Mesendoderm (in vitro differentiated cells): ENCODE measurements around the gene CRYBA2.

Source experiments
- DNase-seq: peaks from one replicate; pipeline ENCODE4 v3.0.0; 2013
- H2AK5ac ChIP-seq: 2 replicates; pipeline ENCODE4 v1.6.1; 2013; ENCODE audit warnings: low read length, inconsistent platforms
- H2BK120ac ChIP-seq: 2 replicates; pipeline ENCODE4 v1.6.1; 2013; ENCODE audit warnings: low read depth, mild to moderate bottlenecking, low read length, moderate library complexity, mixed read lengths
- H2BK15ac ChIP-seq: replicated peaks from 2 replicates; pipeline ENCODE4 v1.6.1; 2013; ENCODE audit warnings: low read depth, mild to moderate bottlenecking, moderate library complexity
- H2BK5ac ChIP-seq: 2 replicates; pipeline ENCODE4 v1.6.1; 2013; ENCODE audit warnings: low read length, inconsistent platforms
- H3K18ac ChIP-seq: 2 replicates; pipeline ENCODE4 v1.6.1; 2013; ENCODE audit warnings: mild to moderate bottlenecking, low read length, mixed read lengths
- H3K23ac ChIP-seq: one replicate; pipeline ENCODE4 v1.6.1; 2013; ENCODE audit warnings: low read length
- H3K27ac ChIP-seq: 2 replicates; pipeline ENCODE4 v1.5.1; 2013; ENCODE audit warnings: low read depth, mild to moderate bottlenecking, inconsistent platforms, low read length, moderate library complexity
- H3K27me3 ChIP-seq: 2 replicates; pipeline ENCODE4 v1.6.1; 2013; ENCODE audit warnings: low read length, control low read depth, mild to moderate bottlenecking, inconsistent platforms; ENCODE audit not compliant: insufficient read depth, poor library complexity
- H3K36me3 ChIP-seq: 2 replicates; pipeline ENCODE4 v1.6.1; 2013; ENCODE audit warnings: low read length, inconsistent platforms; ENCODE audit not compliant: control insufficient read depth, insufficient read depth
- H3K4ac ChIP-seq: one replicate; pipeline ENCODE4 v1.6.1; 2013; ENCODE audit warnings: low read depth, mild to moderate bottlenecking, low read length, moderate library complexity
- H3K4me1 ChIP-seq: 2 replicates; pipeline ENCODE4 v1.6.1; 2013; ENCODE audit warnings: low read depth, low read length, inconsistent platforms; ENCODE audit not compliant: control insufficient read depth
- H3K4me2 ChIP-seq: 2 replicates; pipeline ENCODE4 v1.6.1; 2013; ENCODE audit warnings: low read length
- H3K4me3 ChIP-seq: 2 replicates; pipeline ENCODE4 v1.5.1; 2013; ENCODE audit warnings: mild to moderate bottlenecking, low read length
- H3K56ac ChIP-seq: one replicate; pipeline ENCODE4 v1.6.1; 2013; ENCODE audit warnings: low read length
- H3K79me1 ChIP-seq: 2 replicates; pipeline ENCODE4 v1.6.1; 2013; ENCODE audit warnings: low read length, inconsistent platforms
- H3K79me2 ChIP-seq: 2 replicates; pipeline ENCODE4 v1.6.1; 2013; ENCODE audit warnings: mild to moderate bottlenecking, low read length; ENCODE audit not compliant: control insufficient read depth, insufficient read depth
- H3K9ac ChIP-seq: 2 replicates; pipeline ENCODE4 v1.6.1; 2013; ENCODE audit warnings: low read length, inconsistent platforms
- H4K5ac ChIP-seq: one replicate; pipeline ENCODE4 v1.6.1; 2013; ENCODE audit warnings: low read length
- H4K8ac ChIP-seq: one replicate; pipeline ENCODE4 v1.6.1; 2013; ENCODE audit warnings: low read depth, mild to moderate bottlenecking, control low read depth, low read length, moderate library complexity
- WGBS: extraction: QIAGEN DNeasy Blood & Tissue Kit; methylation state at CpG from one replicate; pipeline ENCODE4 v1.1.7; 2013; ENCODE audit warnings: low lambda C conversion rate, missing lambda C conversion rate; ENCODE audit not compliant: insufficient coverage; ENCODE audit errors: extremely low coverage; 5-methylcytosine and 5-hydroxymethylcytosine counted together

Gene CRYBA2

GRCh38 chr2:218999881-219000568, 6.8 kb upstream of the CRYBA2 start:
- peak; percentile 96 for DNase-seq
- Histone ChIP-seq H4K5ac (peak overlapping the region; percentile 91), H2BK120ac (peak overlapping the region; percentile 16), H2BK5ac (peak overlapping the region; percentile 100), H3K79me2 (no peaks in the 10 kb centered on the region), H3K9ac (peak overlapping the region; percentile 28), H3K36me3 (no peaks in the 10 kb centered on the region), H3K27ac (peak overlapping the region; percentile 87), H3K4ac (peak overlapping the region; percentile 93), H3K79me1 (no peaks in the 10 kb centered on the region), H2BK15ac (no peak overlapping the region), H3K4me2 (peak overlapping the region; percentile 56), H3K4me1 (peaks cover 35% of the 10 kb centered on the region), H3K56ac (peak overlapping the region; percentile 90), H2AK5ac (peak overlapping the region; percentile 71), H3K18ac (peak overlapping the region; percentile 34), H3K27me3 (peaks cover 10% of the 10 kb centered on the region), H4K8ac (no peak overlapping the region), H3K23ac (peak overlapping the region; percentile 11), H3K4me3 (no peak overlapping the region)
- no CpG with 5 or more reads among the region's 9 CpGs for WGBS

- Histone ChIP-seq H3K27me3 (peaks cover 16% of the 10 kb centered on the region), H3K4me3 (no peak overlapping the region), H2BK5ac (peak overlapping the region; percentile 100), H3K56ac (peak overlapping the region; percentile 90), H2AK5ac (peak overlapping the region; percentile 71), H3K23ac (no peak overlapping the region), H3K9ac (peak overlapping the region; percentile 28), H3K36me3 (no peaks in the 10 kb centered on the region), H4K8ac (no peak overlapping the region), H3K4me1 (peaks cover 35% of the 10 kb centered on the region), H3K4me2 (peak overlapping the region; percentile 56), H3K79me1 (no peaks in the 10 kb centered on the region), H3K79me2 (no peaks in the 10 kb centered on the region), H4K5ac (peak overlapping the region; percentile 91), H2BK15ac (no peak overlapping the region), H3K27ac (peak overlapping the region; percentile 87), H2BK120ac (peak overlapping the region; percentile 39), H3K4ac (no peak overlapping the region), H3K18ac (peak overlapping the region; percentile 29)
- WGBS = no CpG with 5 or more reads among the region's 10 CpGs
- DNase-seq = peak; percentile 97
Observed at GRCh38 chr2:218999021-218999880, 6.0 kb upstream of the CRYBA2 start.

- Histone ChIP-seq H3K36me3 (no peaks in the 10 kb centered on the region), H2BK120ac (peak overlapping the region; percentile 82), H2AK5ac (peak overlapping the region; percentile 98), H3K79me2 (no peaks in the 10 kb centered on the region), H3K23ac (peak overlapping the region; percentile 85), H3K4ac (peak overlapping the region; percentile 77), H3K9ac (peak overlapping the region; percentile 14), H3K4me3 (no peak overlapping the region), H3K4me1 (peaks cover 40% of the 10 kb centered on the region), H2BK5ac (peak overlapping the region; percentile 97), H4K8ac (no peak overlapping the region), H2BK15ac (no peak overlapping the region), H3K27me3 (peaks cover 21% of the 10 kb centered on the region), H4K5ac (no peak overlapping the region), H3K27ac (peak overlapping the region; percentile 87), H3K56ac (peak overlapping the region; percentile 84), H3K79me1 (no peaks in the 10 kb centered on the region), H3K18ac (peak overlapping the region; percentile 60), H3K4me2 (no peak overlapping the region)
- WGBS = no CpG with 5 or more reads among the region's 12 CpGs
- peak; percentile 81 for DNase-seq
Observed at GRCh38 chr2:218998414-218999002, 5.3 kb upstream of the CRYBA2 start.

- Histone ChIP-seq H3K79me1 (no peaks in the 10 kb centered on the region), H4K8ac (no peak overlapping the region), H3K4ac (peak overlapping the region; percentile 39), H3K9ac (no peak overlapping the region), H3K4me2 (no peak overlapping the region), H3K27me3 (peaks cover 29% of the 10 kb centered on the region), H2BK5ac (peak overlapping the region; percentile 87), H3K27ac (no peak overlapping the region), H2BK120ac (no peak overlapping the region), H4K5ac (no peak overlapping the region), H3K36me3 (no peaks in the 10 kb centered on the region), H3K23ac (no peak overlapping the region), H3K18ac (peak overlapping the region; percentile 68), H3K4me3 (no peak overlapping the region), H3K4me1 (peaks cover 40% of the 10 kb centered on the region), H2AK5ac (peak overlapping the region; percentile 99), H3K79me2 (no peaks in the 10 kb centered on the region), H2BK15ac (no peak overlapping the region), H3K56ac (peak overlapping the region; percentile 84)
- no peak for DNase-seq
- no CpG with 5 or more reads among the region's 2 CpGs for WGBS
Observed at GRCh38 chr2:218997731-218998130, 4.5 kb upstream of the CRYBA2 start.

GRCh38 chr2:218996937-218997336, 3.7 kb upstream of the CRYBA2 start:
- no peaks in the 10 kb centered on the region for H3K79me1 ChIP-seq
- H3K18ac ChIP-seq = peak overlapping the region; percentile 68
- peak overlapping the region; percentile 87 for H3K56ac ChIP-seq
- no peak overlapping the region for H4K8ac ChIP-seq
- peak overlapping the region; percentile 31 for H2BK5ac ChIP-seq
- no peaks in the 10 kb centered on the region for H3K79me2 ChIP-seq
- no peak overlapping the region for H3K4me3 ChIP-seq
- no peak overlapping the region for H3K23ac ChIP-seq
- no peak overlapping the region for H3K4me2 ChIP-seq
- H3K36me3 ChIP-seq = no peaks in the 10 kb centered on the region
- H3K9ac ChIP-seq = no peak overlapping the region
- H3K27me3 ChIP-seq = peaks cover 37% of the 10 kb centered on the region
- WGBS = no CpG with 5 or more reads among the region's 4 CpGs
- DNase-seq = no peak
- H2AK5ac ChIP-seq = peak overlapping the region; percentile 99
- no peak overlapping the region for H4K5ac ChIP-seq
- no peak overlapping the region for H2BK15ac ChIP-seq
- H3K27ac ChIP-seq = no peak overlapping the region
- H2BK120ac ChIP-seq = peak overlapping the region; percentile 3
- peak overlapping the region; percentile 44 for H3K4ac ChIP-seq
- H3K4me1 ChIP-seq = peaks cover 37% of the 10 kb centered on the region
